MCF 10A (cell line): ENCODE measurements around the gene TAPBP. TPM values are rescaled to one million over a fixed set of nuclear protein-coding genes. Genes with fewer than 3 reads are reported as not detected.
"Not testable (repeated sequence)": the region's sequence is repeated elsewhere in the genome, so short reads cannot be mapped to it uniquely, and the experiment has no call there.

ENCODE experiments used
- Bru-seq: library from RNA; stranded (reverse); fragments of 400-500 nt; gene quantifications from one replicate; lab custom pipeline; 2021; lab: Mats Ljungman, UMichigan
- BruChase-seq, 2 experiments: library from RNA; stranded (reverse); fragments of 400-500 nt; gene quantifications; one replicate each; lab custom pipeline; 2021; lab: Mats Ljungman, UMichigan
- BruUV-seq: library from RNA; stranded (reverse); fragments of 400-500 nt; replicated peaks from 2 replicates; lab custom pipeline; 2021; lab: Mats Ljungman, UMichigan
- CTCF ChIA-PET: fragments of 300-600 bp; sonication (Branson Sonifier 250); formaldehyde crosslinking; extraction: SDS; loops from one replicate; lab custom pipeline; 2021; ENCODE audit warnings: antibody characterized with exemption, inconsistent platforms; lab: Yijun Ruan, JAX
- POLR2A ChIA-PET: fragments of 300-600, 350-650 bp; sonication (Branson Sonifier 250); formaldehyde crosslinking; extraction: SDS; loops from one replicate; lab custom pipeline; 2020; ENCODE audit warnings: antibody characterized with exemption, inconsistent platforms; lab: Yijun Ruan, JAX
- DNase-seq: peaks from one replicate; pipeline ENCODE4 v3.0.0-alpha.2; 2018; ENCODE audit not compliant: unreplicated experiment
- H3K27ac Mint-ChIP-seq: one replicate; pipeline ENCODE4 v1.8.0; 2022; ENCODE audit warnings: mild to moderate bottlenecking, low read depth, mixed read lengths; ENCODE audit not compliant: unreplicated experiment
- H3K27me3 Mint-ChIP-seq: one replicate; pipeline ENCODE4 v1.8.0; 2022; ENCODE audit warnings: mixed read lengths; ENCODE audit not compliant: insufficient read depth, unreplicated experiment
- H3K36me3 Mint-ChIP-seq: one replicate; pipeline ENCODE4 v1.8.0; 2022; ENCODE audit warnings: mild to moderate bottlenecking, moderate library complexity, mixed read lengths; ENCODE audit not compliant: insufficient read depth, unreplicated experiment
- H3K4me1 Mint-ChIP-seq: one replicate; pipeline ENCODE4 v1.8.0; 2022; ENCODE audit warnings: mixed read lengths; ENCODE audit not compliant: insufficient read depth, unreplicated experiment
- H3K4me3 Mint-ChIP-seq: one replicate; pipeline ENCODE4 v1.8.0; 2022; ENCODE audit warnings: mild to moderate bottlenecking, moderate library complexity, mixed read lengths; ENCODE audit not compliant: unreplicated experiment
- H3K9me3 Mint-ChIP-seq: one replicate; pipeline ENCODE4 v1.8.0; 2022; ENCODE audit warnings: mixed read lengths; ENCODE audit not compliant: unreplicated experiment
- CTCF ChIP-seq: fragments of 200-600 bp; IDR thresholded peaks from one replicate; pipeline ENCODE4 v1.8.0; 2022; ENCODE audit warnings: antibody characterized with exemption, mild to moderate bottlenecking; ENCODE audit not compliant: unreplicated experiment
- intact Hi-C: fragments of 100-400 bp; cut with micrococcal nuclease; formaldehyde crosslinking; loops from 2 replicates; pipeline ENCODE4 v1.14.1; 2022
- long read RNA-seq: library from polyadenylated mRNA; stranded (forward); transcript quantifications from one replicate; pipeline ENCODE4 v2.0.0, GENCODE V29; 2022
- total RNA-seq: library from RNA; stranded (reverse); gene quantifications from 2 replicates; pipeline ENCODE4 v1.2.3, GENCODE V29; 2022

TAPBP gene
- 84.9 and 87.9 TPM in 2 replicates for total RNA-seq
- Bru-seq, nascent RNA = percentile 78 among the genes with signal in this experiment
- percentile 94 among the genes with signal in this experiment for BruChase-seq, experiment 1, labeled RNA remaining after a 6-hour chase
- BruChase-seq, experiment 2, labeled RNA remaining after a 2-hour chase = percentile 89 among the genes with signal in this experiment
- long read RNA-seq, transcript TAPBP-234 (8 exons, 3,759 nt) = major isoform, 221 of 327 reads
- long read RNA-seq, partial matches to known transcripts = 42 of 327 reads
- long read RNA-seq, other reads (novel, unspliced or antisense) = 61 of 327 reads

- no peaks in the 10 kb centered on the region for H3K9me3 Mint-ChIP-seq
- TF ChIP-seq CTCF = no peak
- peaks cover 81% of the 10 kb centered on the region for H3K36me3 Mint-ChIP-seq
- no peaks in the 10 kb centered on the region for H3K27me3 Mint-ChIP-seq
- peak within 1 kb of the TSS; percentile 96 for H3K4me3 Mint-ChIP-seq
- ChIA-PET CTCF (interaction anchor here (0.6 to 1.1 kb wide), 3 partner anchors 14 to 267 kb away, joined by 3 to 5 read pairs (median 3); no protein-coding TSS in a partner anchor), POLR2A (interaction anchor here (0.5 to 4.3 kb wide), 12 partner anchors 16 to 1480 kb away, joined by 3 to 84 read pairs (median 8); partner anchors contain the start of genes PFDN6, RGL2, RPS18 and VPS52)
- H3K4me1 Mint-ChIP-seq = peaks cover 37% of the 10 kb centered on the region
- BruUV-seq = TSS peak; percentile 49
- peak; percentile 74 for DNase-seq
- intact Hi-C loops = no loop called here
- peak within 1 kb of the TSS; percentile 99 for H3K27ac Mint-ChIP-seq
Measured at GRCh38 chr6:33313709-33314514, at the start of gene TAPBP. TSS of gene TAPBP (minus strand) at chr6:33314078. CDS start at chr6:33314041, 37 bp downstream.

GRCh38 chr6:33363486-33363885, 49.6 kb upstream of the TAPBP start:
- H3K36me3 Mint-ChIP-seq, H3K4me1 Mint-ChIP-seq, H3K4me3 Mint-ChIP-seq, H3K27ac Mint-ChIP-seq, H3K9me3 Mint-ChIP-seq, H3K27me3 Mint-ChIP-seq, BruUV-seq, DNase-seq, intact Hi-C loops: not testable (repeated sequence)
- ChIA-PET CTCF (interaction anchor here (0.8 kb wide), 1 partner anchor 26 kb away, joined by 5 read pairs; no protein-coding TSS in a partner anchor), POLR2A (interaction anchor here (1.2 kb wide), 1 partner anchor 11 kb away, joined by 7 read pairs; no protein-coding TSS in a partner anchor)

GRCh38 chr6:33359331-33359730, 45.5 kb upstream of the TAPBP start:
- no peak for TF ChIP-seq CTCF
- Mint-ChIP-seq H3K4me3 (no peak overlapping the region), H3K9me3 (no peaks in the 10 kb centered on the region), H3K4me1 (peaks cover 1% of the 10 kb centered on the region), H3K36me3 (no peaks in the 10 kb centered on the region), H3K27me3 (no peaks in the 10 kb centered on the region), H3K27ac (no peak overlapping the region)
- no TSS peak for BruUV-seq
- ChIA-PET POLR2A (interaction anchor here (0.9 kb wide), 1 partner anchor 32 kb away, joined by 3 read pairs; no protein-coding TSS in a partner anchor), CTCF (no interaction called here)
- intact Hi-C loops = no loop called here
- no peak for DNase-seq

- H3K27ac Mint-ChIP-seq, H3K9me3 Mint-ChIP-seq, H3K36me3 Mint-ChIP-seq, H3K4me3 Mint-ChIP-seq, H3K27me3 Mint-ChIP-seq, DNase-seq, BruUV-seq, intact Hi-C loops, H3K4me1 Mint-ChIP-seq, POLR2A ChIA-PET: not testable (repeated sequence)
- CTCF ChIA-PET = interaction anchor here (0.7 to 0.8 kb wide), 2 partner anchors 12 to 17 kb away, joined by 3 read pairs; no protein-coding TSS in a partner anchor
Measured at GRCh38 chr6:33357160-33357871, 43.4 kb upstream of the TAPBP start.
